Neural cell (in vitro differentiated cells): ENCODE data around the gene OR1J2. TPM values are rescaled to one million over a fixed set of nuclear protein-coding genes. Genes with fewer than 3 reads are reported as not detected.

Experiments
- H2AFZ ChIP-seq: fragments of 200-600, 300-800 bp; sonication (generic), shearing (Covaris generic); 2 replicates; pipeline ENCODE4 v1.6.0; 2014; ENCODE audit warnings: low read depth, mild to moderate bottlenecking, antibody characterized with exemption, low read length, moderate library complexity
- H3F3A ChIP-seq: fragments of 200-600 bp; shearing (Covaris generic); 2 replicates; pipeline ENCODE4 v1.6.1; 2016; ENCODE audit warnings: mild to moderate bottlenecking, moderate library complexity, mixed read lengths, antibody characterized with exemption, low read length; ENCODE audit not compliant: insufficient read depth, poor library complexity, severe bottlenecking
- H3K27ac ChIP-seq: fragments of 200-600, 300-800 bp; sonication (generic), shearing (Covaris generic); 2 replicates; pipeline ENCODE4 v1.5.1; 2014; ENCODE audit warnings: mild to moderate bottlenecking, low read length, moderate library complexity
- H3K27me3 ChIP-seq: fragments of 300-800, 200-600 bp; sonication (generic), shearing (Covaris generic); 2 replicates; pipeline ENCODE4 v1.6.0; 2014; ENCODE audit warnings: mild to moderate bottlenecking, low read depth, low read length, moderate library complexity; ENCODE audit not compliant: insufficient read depth
- H3K36me3 ChIP-seq: fragments of 300-800, 200-600 bp; sonication (generic), shearing (Covaris generic); 2 replicates; pipeline ENCODE4 v1.5.1; 2014; ENCODE audit warnings: mild to moderate bottlenecking, antibody characterized with exemption, low read length, moderate library complexity; ENCODE audit not compliant: insufficient read depth
- H3K4me2 ChIP-seq: fragments of 300-800, 200-600 bp; sonication (generic), shearing (Covaris generic); 2 replicates; pipeline ENCODE4 v1.6.0; 2014; ENCODE audit warnings: mild to moderate bottlenecking, low read length
- H3K4me3 ChIP-seq: fragments of 300-800, 200-600 bp; sonication (generic), shearing (Covaris generic); 2 replicates; pipeline ENCODE4 v1.5.1; 2014; ENCODE audit warnings: mild to moderate bottlenecking, low read length, moderate library complexity
- H3K79me2 ChIP-seq: fragments of 200-600 bp; shearing (Covaris generic); replicated peaks from 2 replicates; pipeline ENCODE4 v1.6.0; 2014; ENCODE audit warnings: mild to moderate bottlenecking, low read length, moderate library complexity; ENCODE audit not compliant: insufficient read depth
- H3K9ac ChIP-seq: fragments of 300-800, 200-600 bp; sonication (generic), shearing (Covaris generic); 2 replicates; pipeline ENCODE4 v1.6.1; 2016; ENCODE audit warnings: mild to moderate bottlenecking, low read length, mixed read lengths
- H3K9me2 ChIP-seq: fragments of 200-600 bp; shearing (Covaris generic); 2 replicates; pipeline ENCODE4 v1.6.1; 2016; ENCODE audit warnings: mild to moderate bottlenecking, low read length, mixed read lengths; ENCODE audit not compliant: insufficient read depth
- H3K9me3 ChIP-seq: fragments of 200-600, 300-800 bp; sonication (generic), shearing (Covaris generic); 2 replicates; pipeline ENCODE4 v1.6.1; 2016; ENCODE audit warnings: mild to moderate bottlenecking, mixed run types, low read length, moderate library complexity, mixed read lengths
- H4K20me1 ChIP-seq: fragments of 200-600 bp; shearing (Covaris generic); 2 replicates; pipeline ENCODE4 v1.6.1; 2016; ENCODE audit warnings: mild to moderate bottlenecking, mixed run types; ENCODE audit not compliant: insufficient read depth
- EP300 ChIP-seq: fragments of 450-650 bp; conservative IDR thresholded peaks from 2 replicates; pipeline ENCODE4 v1.6.1; 2014; ENCODE audit warnings: antibody characterized with exemption, mild to moderate bottlenecking, moderate library complexity; ENCODE audit not compliant: poor library complexity, severe bottlenecking
- EZH2 ChIP-seq: fragments of 200-600, 300-800 bp; shearing (Covaris generic), sonication (generic); IDR thresholded peaks from 2 replicates; pipeline ENCODE4 v1.6.1; 2014; ENCODE audit warnings: antibody characterized with exemption, low read length, borderline replicate concordance, mild to moderate bottlenecking; ENCODE audit not compliant: insufficient read depth, poor library complexity, severe bottlenecking
- POLR2AphosphoS5 ChIP-seq: IDR thresholded peaks from 2 replicates; pipeline ENCODE4 v1.6.1; 2012
- RAD21 ChIP-seq: fragments of 450-650 bp; conservative IDR thresholded peaks from 2 replicates; pipeline ENCODE4 v1.6.1; 2014; ENCODE audit warnings: antibody characterized with exemption, mild to moderate bottlenecking, moderate library complexity
- SMC3 ChIP-seq: fragments of 450-650 bp; conservative IDR thresholded peaks from 2 replicates; pipeline ENCODE4 v1.6.1; 2014; ENCODE audit warnings: antibody characterized with exemption, mild to moderate bottlenecking, moderate library complexity; ENCODE audit not compliant: poor library complexity
- TAF1 ChIP-seq: IDR thresholded peaks from 2 replicates; pipeline ENCODE4 v1.6.1; 2012; ENCODE audit warnings: low read depth
- polyA plus RNA-seq: library from polyadenylated mRNA; depleted of rRNA; stranded (reverse); fragments of >200 nt; gene quantifications from 2 replicates; pipeline ENCODE4 v1.2.3, GENCODE V29; 2014
- TF ChIP-seq, protein P1 (sequence below): IDR thresholded peaks from 2 replicates; pipeline ENCODE4 v1.6.1; 2012; ENCODE audit warnings: borderline replicate concordance
- TF ChIP-seq, protein P2 (sequence below): fragments of 450-650 bp; IDR thresholded peaks from 2 replicates; pipeline ENCODE4 v1.5.1; 2014; ENCODE audit warnings: antibody characterized with exemption, mild to moderate bottlenecking, moderate library complexity; ENCODE audit not compliant: poor library complexity, severe bottlenecking

OR1J2 gene
- polyA plus RNA-seq, 1 donor from 2014 or later = not detected

DNA sequence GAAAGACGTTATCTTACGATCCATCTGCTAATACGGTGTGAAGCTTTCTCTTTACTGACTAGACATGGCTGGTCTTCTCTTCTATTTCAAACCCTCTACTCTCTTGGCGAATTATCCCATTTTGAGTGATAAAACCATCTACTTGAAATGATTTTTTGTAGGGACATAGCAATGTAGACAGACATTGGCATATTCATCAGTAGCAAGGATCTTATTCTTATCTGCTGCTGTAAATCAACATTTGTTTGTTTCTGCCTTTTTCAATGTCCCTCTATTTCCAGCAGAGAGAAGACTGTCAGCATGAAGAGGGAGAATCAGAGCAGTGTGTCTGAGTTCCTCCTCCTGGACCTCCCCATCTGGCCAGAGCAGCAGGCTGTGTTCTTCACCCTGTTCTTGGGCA, 8.2 kb downstream of the OR1J2 start, which contains the start of gene OR1J4:
TSS of gene OR1J4 (plus strand) at position 301 of the 400 bp plus-strand sequence. CDS start at position 301, 0 bp downstream.
- Histone ChIP-seq H3K4me3 (no peak within 1 kb of the TSS), H3K9me3 (no peaks in the 10 kb centered on the region), H3F3A (no peaks in the 10 kb centered on the region), H3K27ac (no peak within 1 kb of the TSS), H3K4me2 (no peak within 1 kb of the TSS), H3K9ac (no peak within 1 kb of the TSS), H2AFZ (no peak within 1 kb of the TSS), H3K27me3 (no peaks in the 10 kb centered on the region), H3K9me2 (no peaks in the 10 kb centered on the region), H4K20me1 (no peaks in the 10 kb centered on the region), H3K79me2 (no peaks in the 10 kb centered on the region), H3K36me3 (no peaks in the 10 kb centered on the region)
- no peak for TF ChIP-seq SMC3
- no peak for TF ChIP-seq EZH2

DNA sequence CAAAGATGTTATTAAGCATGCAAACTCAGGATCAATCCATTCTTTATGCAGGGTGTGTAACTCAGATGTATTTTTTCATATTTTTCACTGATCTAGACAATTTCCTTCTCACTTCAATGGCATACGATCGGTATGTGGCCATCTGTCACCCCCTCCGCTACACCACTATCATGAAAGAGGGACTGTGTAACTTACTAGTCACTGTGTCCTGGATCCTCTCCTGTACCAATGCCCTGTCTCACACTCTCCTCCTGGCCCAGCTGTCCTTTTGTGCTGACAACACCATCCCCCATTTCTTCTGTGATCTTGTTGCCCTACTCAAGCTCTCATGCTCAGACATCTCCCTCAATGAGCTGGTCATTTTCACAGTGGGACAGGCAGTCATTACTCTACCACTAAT, 8.8 kb downstream of the OR1J2 start:
- Histone ChIP-seq H3K79me2 (no peaks in the 10 kb centered on the region), H3K9ac (no peak overlapping the region), H3K9me3 (no peaks in the 10 kb centered on the region), H4K20me1 (no peaks in the 10 kb centered on the region), H3K9me2 (no peaks in the 10 kb centered on the region), H3K27ac (no peak overlapping the region), H3K4me3 (no peak overlapping the region), H3K27me3 (no peaks in the 10 kb centered on the region), H3K36me3 (no peaks in the 10 kb centered on the region), H3K4me2 (no peak overlapping the region), H3F3A (no peaks in the 10 kb centered on the region), H2AFZ (no peak overlapping the region)
- TF ChIP-seq SMC3 = no peak
- TF ChIP-seq TAF1 = no peak
- TF ChIP-seq, protein P1, sequence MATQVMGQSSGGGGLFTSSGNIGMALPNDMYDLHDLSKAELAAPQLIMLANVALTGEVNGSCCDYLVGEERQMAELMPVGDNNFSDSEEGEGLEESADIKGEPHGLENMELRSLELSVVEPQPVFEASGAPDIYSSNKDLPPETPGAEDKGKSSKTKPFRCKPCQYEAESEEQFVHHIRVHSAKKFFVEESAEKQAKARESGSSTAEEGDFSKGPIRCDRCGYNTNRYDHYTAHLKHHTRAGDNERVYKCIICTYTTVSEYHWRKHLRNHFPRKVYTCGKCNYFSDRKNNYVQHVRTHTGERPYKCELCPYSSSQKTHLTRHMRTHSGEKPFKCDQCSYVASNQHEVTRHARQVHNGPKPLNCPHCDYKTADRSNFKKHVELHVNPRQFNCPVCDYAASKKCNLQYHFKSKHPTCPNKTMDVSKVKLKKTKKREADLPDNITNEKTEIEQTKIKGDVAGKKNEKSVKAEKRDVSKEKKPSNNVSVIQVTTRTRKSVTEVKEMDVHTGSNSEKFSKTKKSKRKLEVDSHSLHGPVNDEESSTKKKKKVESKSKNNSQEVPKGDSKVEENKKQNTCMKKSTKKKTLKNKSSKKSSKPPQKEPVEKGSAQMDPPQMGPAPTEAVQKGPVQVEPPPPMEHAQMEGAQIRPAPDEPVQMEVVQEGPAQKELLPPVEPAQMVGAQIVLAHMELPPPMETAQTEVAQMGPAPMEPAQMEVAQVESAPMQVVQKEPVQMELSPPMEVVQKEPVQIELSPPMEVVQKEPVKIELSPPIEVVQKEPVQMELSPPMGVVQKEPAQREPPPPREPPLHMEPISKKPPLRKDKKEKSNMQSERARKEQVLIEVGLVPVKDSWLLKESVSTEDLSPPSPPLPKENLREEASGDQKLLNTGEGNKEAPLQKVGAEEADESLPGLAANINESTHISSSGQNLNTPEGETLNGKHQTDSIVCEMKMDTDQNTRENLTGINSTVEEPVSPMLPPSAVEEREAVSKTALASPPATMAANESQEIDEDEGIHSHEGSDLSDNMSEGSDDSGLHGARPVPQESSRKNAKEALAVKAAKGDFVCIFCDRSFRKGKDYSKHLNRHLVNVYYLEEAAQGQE = no peak

DNA sequence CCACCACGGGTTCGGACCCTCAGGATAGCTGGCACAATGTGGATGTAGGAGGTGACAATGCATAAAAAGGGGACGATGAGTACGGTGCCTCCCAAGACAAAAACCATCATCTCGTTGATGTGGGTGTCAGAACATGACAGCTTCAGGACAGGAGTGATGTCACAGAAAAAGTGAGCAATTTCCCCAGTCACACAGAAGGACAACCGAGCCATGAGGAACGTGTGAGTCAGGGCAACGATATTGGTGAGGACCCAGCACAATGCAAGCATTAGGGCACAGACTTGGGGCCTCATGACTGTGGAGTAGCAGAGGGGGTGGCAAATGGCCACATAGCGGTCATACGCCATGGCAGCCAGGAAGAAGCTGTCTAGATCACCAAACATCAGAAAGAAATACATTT, 16.0 kb downstream of the OR1J2 start:
- Histone ChIP-seq H3K27ac (no peak overlapping the region), H2AFZ (no peak overlapping the region), H3K4me2 (no peak overlapping the region), H3K9me2 (no peaks in the 10 kb centered on the region), H3K27me3 (no peaks in the 10 kb centered on the region), H3K36me3 (no peaks in the 10 kb centered on the region), H3K79me2 (no peaks in the 10 kb centered on the region), H4K20me1 (no peaks in the 10 kb centered on the region), H3K4me3 (no peak overlapping the region), H3K9ac (no peak overlapping the region), H3F3A (no peaks in the 10 kb centered on the region), H3K9me3 (peaks cover 3% of the 10 kb centered on the region)
- TF ChIP-seq EZH2 (no peak), SMC3 (no peak), EP300 (no peak), TAF1 (no peak), RAD21 (no peak), POLR2AphosphoS5 (no peak)
- TF ChIP-seq, protein P1 = no peak
- TF ChIP-seq, protein P2, sequence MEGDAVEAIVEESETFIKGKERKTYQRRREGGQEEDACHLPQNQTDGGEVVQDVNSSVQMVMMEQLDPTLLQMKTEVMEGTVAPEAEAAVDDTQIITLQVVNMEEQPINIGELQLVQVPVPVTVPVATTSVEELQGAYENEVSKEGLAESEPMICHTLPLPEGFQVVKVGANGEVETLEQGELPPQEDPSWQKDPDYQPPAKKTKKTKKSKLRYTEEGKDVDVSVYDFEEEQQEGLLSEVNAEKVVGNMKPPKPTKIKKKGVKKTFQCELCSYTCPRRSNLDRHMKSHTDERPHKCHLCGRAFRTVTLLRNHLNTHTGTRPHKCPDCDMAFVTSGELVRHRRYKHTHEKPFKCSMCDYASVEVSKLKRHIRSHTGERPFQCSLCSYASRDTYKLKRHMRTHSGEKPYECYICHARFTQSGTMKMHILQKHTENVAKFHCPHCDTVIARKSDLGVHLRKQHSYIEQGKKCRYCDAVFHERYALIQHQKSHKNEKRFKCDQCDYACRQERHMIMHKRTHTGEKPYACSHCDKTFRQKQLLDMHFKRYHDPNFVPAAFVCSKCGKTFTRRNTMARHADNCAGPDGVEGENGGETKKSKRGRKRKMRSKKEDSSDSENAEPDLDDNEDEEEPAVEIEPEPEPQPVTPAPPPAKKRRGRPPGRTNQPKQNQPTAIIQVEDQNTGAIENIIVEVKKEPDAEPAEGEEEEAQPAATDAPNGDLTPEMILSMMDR = no peak
